ENCODE results near the gene EPB42.
A peak's percentile ranks its signal among the peaks of the same experiment; 100 is the strongest.
"Not testable (repeated sequence)": the region's sequence is repeated elsewhere in the genome, so short reads cannot be mapped to it uniquely, and the experiment has no call there.

The EPB42 gene

DNA sequence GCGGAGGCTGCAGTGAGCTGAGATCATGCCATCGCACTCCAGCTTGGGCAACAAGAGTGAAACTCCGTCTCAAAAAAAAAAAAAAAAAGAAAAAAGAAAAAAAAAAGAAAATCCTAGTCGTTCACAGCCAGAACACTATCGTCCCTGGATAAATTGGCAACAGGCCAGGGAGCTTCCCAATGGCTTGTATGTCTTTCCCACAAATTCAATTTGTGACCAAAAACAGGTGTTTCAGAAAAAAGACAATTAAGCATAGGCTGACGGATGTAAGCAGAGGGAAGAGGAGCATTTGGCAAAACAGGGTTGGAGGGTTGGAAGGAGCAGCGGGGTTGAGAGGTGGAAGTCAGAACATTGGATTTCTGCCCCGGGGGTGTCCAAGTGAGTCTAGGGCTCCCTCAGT lies 8.5 kb downstream of the EPB42 start:
- no peak for DNase-seq (ENCODE audit: low read depth)

DNA sequence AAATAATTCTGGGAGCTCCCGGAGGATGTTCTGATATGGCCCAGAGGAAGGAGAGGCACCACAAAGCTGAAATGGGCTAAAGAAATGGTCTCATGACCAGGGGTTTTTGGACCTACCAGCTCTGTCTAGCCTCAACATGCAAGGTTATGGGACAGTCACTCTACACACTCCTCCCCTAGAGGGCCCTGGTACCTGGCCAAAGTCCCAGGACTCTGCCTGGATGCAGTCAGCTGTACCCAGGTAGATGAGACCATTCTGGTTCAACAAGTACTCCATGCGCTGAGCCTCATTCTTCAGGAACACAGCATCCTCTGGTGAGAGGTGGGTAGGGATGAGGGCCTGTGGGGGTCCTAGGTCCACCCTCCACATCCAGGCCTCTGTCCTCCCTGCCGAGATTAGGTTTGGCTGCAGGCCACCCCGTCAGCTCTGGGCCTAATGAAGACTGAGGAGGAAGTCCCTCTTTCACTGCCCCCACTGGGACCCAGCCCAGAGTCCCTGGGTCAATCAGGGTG lies 9.5 kb downstream of the EPB42 start:
- DNase-seq (ENCODE audit: low read depth) = no peak

DNA sequence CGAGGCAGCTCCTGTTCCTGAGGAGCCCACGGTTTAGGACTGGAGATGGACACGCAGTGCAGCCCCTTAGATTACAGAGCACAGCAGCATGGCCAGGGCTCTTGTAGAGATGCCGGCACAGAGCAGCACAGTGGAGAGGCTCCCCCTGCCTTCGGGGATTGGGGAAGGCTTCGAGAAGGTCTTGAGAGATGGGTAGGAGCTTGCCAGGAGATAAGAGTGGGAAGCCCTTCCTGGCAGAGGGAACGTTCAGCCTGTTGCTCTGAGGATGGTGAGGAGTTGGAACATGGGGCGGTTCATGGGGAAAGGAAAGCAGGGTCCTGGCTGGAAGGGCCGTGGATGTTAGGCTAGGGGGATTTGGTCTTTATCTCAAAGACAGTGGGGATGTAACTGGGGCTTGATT lies 10.0 kb downstream of the EPB42 start:
- no peak for DNase-seq (ENCODE audit: low read depth)

DNA sequence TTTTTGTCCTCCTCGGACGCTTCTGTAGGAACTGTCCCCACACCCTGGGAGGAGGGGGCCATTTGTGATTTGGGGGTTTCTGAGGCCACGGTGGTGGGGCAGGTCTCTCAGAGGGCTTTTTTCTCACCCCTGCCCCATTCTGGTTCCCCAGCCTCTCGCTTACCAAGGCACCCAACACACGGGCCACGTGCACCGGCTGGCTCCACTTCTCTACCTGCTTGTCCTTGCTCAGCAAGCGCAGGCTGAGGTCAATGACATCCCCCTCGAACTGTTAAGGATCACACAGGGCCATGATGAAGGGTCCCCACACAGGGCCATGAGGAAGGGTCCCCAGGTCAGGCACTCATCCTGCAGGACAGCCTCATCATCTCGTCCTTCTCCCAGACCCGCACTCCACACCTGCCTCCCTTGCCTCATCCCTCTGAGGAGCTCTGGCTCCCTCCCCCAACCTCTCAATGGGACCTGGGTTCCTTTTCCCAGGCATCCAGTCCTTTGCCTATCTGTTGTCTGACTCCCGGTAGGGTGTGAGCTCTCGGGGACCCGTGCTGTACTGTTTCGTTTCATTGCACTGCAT lies 10.6 kb downstream of the EPB42 start:
- DNase-seq (ENCODE audit: low read depth) = no peak

DNA sequence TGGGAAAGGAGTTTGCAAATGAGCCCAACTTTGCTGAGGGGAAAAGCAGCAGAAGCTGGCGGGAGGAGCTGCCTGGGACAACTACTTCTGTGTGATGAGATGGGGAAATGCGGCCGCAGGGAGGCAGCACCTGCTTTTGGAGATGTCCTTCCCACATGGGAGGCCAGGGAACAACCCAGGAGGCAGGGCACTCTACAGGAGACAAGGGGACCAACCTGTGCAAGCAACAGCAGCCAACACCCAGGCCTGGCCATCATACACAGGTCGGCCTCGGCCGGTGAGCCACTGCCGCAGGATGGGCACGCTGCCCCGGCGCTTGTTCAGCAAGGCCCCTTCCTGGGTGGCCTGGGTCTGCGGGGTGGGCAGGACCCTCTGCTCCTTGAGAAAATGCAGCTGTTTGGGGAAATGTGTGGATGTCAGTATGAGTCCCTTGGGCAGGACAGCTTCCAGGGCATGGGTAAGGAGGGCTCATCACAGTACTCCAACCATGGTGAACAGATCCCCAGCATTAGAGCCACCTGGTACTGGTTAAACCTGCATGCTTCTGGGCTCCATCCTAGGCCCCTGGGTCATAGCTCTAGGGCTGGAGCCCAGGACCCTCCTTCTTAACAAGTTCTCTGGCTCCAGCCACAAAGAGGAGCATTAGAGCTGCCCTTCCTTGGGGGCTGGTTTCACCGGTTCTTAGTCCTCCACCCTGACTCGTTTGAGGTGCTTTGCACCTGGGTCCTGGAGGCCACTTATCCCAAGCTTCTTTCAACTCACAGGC lies 11.6 kb downstream of the EPB42 start:
- DNase-seq (ENCODE audit: low read depth) = no peak

DNA sequence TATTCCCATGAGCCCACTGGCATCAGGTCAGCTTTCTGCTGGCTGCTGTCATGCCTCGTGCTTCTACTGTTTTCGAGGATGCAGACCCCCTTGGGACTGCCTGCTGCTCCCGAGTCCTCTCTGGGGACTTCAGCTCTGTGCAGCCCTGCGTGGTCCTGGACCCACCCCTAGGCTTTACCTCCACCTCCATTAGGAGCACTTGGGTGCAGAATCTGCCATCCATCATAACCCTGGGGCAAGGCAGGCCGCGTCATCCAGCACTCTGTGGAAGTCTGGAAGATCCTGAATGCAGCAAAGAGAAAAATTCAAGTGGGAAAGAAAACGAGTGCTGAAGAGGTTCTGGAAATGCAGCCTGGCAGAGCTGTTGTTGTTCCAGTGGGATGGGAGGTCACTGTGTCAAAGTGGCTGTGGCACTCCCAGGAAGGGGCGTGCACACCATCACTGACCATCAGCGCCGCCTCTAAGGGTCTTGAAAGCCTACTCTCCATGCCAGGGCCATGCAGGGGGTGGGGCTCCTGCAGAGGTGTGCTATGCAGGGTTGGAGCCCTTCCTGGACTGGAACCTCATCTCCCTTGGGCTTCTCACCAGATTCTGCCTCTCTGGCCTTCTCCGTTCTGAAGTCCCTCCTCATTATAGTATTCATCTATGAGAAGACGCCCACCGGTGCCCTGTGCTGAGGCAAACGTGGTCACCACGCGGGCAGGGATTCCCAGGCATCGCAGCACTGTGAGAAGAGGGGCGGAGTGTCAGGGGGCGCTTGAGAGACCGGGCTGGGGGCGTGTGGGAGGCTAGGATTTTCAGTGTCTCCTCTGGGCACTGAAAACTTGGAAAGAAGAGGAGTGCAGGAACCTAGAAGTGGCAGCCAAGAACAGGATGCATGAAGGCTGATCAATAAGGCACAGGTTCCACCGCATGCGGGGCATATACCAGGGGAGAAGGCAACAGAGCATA lies 12.5 kb downstream of the EPB42 start:
- no peak for DNase-seq (ENCODE audit: low read depth)

DNA sequence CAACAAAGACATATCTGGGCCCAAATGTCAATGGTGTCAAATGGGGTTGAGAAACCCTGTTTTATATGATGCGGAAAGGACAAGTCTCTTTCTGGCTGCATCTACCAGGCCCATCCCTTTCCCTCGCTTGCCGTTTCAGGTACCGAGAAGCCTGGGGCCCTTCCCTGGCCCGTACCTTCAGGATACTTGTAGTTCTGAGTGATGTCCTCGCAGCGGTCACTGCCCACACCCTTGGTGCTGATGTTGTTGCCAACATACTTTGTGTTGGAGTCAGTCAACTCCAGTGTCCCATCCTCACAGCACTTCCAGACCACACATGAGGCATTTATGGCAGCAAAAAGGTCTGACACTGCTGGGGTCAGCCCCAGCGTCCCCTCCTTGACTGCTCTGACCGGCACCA lies 13.8 kb downstream of the EPB42 start:
- DNase-seq (ENCODE audit: low read depth) = no peak

DNA sequence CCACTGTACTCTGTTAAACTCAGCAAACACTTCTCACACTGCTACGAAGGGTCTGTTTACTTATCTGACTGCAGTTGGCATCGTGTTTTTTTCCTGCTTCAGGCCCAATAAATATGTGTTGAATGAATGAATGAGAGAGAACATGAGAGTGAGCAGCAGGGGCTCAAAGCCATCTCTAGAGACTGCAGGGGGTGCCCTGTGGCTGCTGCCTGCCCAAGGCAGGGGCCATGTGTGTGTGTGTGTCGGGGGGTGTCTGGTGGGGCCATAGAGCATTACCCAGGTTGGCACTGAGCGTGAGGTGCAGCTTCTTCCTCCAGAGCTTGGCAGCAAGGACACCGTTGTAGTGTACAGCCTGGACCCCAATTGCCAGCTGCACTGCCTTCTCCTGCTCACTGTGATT lies 14.8 kb downstream of the EPB42 start:
- DNase-seq (ENCODE audit: low read depth) = no peak

DNA sequence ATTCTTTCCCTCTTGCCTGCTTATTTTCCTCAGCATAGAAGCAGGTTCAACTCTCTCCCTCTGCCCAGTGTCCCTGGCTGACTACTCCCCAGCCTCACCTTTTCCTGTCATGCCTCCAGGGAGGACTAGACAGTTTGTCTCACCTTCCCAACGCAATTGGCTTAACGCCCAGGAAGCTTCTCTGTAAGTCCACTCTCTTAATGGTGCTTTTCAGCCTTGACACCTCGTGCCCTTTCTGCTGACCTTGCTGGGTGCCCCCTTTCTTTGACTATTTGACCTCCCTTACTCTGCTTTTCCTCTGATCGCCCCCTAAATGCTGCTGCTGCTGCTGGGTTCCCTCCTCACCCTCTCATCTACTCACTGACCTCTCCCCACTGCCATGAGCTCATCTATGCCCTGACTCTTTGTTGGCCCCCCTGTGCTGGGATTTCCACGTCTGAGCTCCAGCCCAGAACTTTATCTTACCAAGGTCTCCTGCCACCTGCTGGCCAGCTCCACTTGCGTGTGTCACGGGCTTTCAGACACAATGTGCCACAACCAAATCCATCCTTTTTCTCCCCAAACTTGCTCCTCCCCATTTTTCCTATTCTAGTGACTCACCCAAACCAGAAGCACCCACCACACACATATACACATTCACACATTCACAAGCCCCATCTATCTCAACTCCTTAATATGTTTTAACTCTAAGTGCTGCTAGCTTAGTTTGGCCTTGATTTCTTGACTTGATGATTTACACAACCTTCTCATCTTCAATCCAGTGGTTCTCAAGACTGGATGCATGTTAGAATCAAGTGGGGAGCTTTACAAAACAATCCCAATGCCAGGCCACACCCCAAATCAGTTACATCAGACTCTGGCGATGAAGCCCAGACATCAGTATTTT lies 16.6 kb downstream of the EPB42 start:
- peak; percentile 20 for DNase-seq (ENCODE audit: low read depth)

DNA sequence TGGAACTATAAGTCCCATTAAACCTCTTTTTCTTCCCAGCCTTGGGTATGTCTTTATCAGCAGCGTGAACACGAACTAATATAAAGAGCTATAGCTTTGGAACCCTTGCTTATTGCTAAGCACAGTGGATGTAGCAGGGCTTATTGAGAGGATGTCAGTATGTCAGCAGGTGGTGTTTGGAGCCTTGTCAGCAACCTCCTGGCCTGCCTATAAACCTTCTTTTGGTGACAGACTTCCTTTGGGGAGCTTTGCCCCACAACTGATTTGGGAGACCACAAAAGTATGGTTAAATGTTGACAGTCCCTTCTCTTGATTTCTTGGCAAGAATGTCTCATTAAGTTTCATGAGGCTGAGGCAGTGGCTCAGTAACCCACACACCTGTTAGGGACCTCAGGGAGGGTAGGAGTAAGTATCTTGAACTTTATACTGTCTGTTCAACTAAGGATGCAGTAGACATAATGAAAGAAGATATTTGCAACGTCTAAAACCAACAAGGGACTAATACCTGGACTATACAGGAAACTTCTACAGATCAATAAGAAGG lies 20.8 kb downstream of the EPB42 start:
- no peak for DNase-seq (ENCODE audit: low read depth)

DNA sequence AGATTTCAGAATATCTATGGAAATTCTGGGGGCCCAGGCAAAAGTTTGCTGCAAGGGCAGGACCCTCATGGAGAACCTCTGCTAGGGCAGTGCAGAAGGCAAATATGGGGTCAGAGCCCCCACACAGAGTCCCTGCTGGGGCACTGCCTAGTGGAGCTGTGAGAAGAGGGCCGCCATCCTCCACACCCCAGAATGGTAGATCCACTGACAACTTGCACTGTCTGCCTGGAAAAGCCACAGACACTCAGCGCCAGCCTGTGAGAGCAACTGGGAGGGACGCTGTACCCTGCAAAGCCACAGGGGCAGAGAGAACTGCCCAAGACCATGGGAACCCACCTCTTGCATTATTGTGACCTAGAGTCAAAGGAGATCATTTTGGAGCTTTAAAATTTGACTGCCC lies 21.8 kb downstream of the EPB42 start:
- DNase-seq (ENCODE audit: low read depth) = no peak

DNA sequence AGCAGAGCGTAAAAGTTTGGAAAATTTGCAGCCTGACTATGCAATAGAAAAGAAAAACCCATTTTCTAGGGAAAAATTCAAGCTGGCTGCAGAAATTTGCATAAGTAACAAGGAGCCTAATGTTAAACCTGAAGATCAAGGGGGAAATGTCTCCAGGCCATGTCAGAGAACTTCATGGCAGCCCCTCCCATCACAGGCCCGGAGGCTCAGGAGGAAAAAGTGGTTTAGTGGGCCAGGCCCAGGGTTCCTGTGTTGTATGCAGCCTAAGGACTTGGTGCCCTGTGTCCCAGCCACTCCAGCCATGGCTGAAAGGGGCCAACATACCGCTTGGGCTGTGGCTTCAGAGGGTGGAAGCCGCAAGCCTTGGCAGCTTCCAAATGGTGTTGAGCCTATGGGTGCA lies 22.3 kb downstream of the EPB42 start:
- not testable (repeated sequence) for DNase-seq (ENCODE audit: low read depth)

DNA sequence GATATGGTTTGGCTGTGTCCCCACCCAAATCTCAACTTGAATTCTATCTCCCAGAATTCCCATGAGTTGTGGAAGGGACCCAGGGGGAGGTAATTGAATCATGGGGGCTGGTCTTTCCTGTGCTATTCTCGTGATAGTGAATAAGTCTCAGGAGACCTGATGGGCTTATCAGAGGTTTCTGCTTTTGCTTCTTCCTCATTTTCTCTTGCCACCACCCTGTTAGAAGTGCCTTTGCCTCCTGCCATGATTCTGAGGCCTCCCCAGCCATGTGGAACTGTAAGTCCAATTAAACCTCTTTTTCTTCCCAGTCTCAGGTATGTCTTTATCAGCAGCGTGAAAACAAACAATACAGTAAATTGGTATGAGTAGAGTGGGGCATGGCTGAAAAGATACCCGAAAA lies 23.0 kb downstream of the EPB42 start:
- not testable (repeated sequence) for DNase-seq (ENCODE audit: low read depth)

DNA sequence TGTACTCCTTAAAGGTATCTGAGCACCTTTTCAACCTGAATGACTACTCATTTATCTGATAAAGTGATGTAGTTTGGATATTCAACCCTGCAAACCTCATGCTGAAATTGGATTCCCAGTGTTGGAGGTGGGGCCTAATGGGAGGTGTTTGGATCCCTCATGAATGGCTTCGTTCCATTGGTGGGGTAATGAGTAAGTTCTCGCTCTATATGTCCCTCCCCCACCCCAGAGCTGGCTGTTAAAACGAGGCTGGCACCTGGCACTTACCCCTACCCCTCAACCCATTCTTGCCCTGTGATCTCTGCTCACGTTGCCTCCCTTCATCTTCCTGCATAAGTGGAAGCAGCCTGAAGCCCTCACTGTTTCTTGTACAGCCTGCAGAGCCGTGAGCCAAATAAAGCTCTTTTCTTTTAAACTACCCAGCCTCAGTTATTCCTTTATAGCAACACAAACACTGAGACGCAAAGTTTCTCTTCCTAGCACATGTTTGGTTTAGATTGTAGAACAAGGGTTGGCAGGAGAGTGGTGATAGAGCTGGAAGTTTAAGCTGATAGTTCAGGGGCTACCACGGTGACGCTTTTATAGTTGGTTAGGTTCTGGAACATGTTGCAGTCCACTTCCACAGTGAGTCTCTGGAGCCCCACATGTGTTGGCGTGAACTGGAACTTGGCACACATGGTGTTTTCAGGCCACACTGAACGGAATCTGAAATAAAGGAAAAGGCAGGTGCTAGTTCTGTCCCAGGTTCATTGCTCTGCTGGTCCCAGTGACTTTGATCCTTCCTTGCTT lies 23.9 kb downstream of the EPB42 start:
- DNase-seq (ENCODE audit: low read depth) = no peak

DNA sequence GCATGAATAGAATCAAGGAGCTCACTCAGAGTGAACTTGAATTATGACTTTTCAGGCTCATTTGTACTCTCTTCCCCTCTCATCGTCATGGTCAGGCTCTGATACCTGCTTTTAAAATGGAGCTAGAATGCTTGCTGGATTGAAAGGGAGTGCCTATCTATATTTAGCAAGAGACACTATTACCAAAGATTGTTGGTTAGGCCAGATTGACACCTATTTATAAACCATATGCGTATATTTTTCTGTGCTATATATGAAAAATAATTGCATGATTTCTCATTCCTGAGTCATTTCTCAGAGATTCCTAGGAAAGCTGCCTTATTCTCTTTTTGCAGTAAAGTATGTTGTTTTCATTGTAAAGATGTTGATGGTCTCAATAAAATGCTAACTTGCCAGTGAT lies 26.0 kb downstream of the EPB42 start:
- DNase-seq (ENCODE audit: low read depth) = no peak

DNA sequence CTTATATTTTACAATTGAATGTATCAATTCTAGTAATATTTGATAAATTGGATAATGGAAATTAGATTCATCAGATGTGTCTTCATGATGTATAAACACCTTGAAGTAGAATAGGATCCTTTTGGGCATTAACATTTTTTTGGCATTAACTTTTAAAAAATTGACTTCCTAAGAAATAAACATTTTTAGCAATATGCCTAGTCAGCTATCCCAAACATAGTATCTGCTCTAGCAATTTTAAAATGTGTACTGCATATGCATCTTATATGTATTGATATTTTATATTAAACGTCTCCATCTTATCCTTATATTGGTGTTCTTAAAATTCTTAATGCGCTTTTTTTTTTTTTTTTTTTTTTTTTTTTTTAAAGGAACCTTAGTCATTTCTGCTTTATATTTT lies 27.1 kb downstream of the EPB42 start:
- no peak for DNase-seq (ENCODE audit: low read depth)

DNA sequence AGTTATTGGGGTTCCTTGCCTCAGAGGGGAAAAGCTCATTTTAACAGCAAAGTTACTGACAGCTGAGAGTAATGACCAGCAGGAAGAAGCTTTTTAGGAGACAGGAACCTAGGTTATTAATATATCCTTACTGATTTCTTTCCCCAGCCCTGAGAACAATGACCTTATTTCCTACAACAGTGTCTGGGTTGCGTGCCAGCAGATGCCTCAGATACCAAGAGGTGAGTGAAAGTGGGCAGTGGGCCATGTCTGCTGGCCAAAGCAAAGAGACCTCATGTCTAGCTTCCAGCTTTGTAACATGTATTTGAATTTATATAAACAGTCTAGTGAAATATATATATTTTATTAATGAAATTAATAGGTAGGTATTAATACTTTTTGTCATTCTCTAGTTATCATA lies 30.6 kb downstream of the EPB42 start:
- no peak for DNase-seq (ENCODE audit: low read depth)

DNA sequence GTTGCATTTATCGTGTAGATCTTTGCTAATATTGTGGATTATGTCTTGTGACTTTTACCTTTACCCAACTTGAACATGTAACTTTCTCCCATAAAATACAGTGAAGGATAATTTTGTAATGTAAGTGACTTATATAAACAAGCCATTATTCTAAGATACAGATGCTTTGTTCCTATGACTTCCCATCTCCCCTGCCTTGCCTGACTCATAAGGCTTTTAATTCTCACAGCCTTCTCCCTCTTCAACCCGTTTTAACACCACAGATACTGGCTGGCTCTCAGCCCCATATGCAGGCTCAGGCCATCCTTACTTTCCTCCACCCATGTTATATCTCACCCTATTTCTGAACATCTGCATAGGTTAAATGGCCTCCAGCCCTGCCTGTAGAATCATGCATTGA lies 31.5 kb downstream of the EPB42 start:
- no peak for DNase-seq (ENCODE audit: low read depth)

DNA sequence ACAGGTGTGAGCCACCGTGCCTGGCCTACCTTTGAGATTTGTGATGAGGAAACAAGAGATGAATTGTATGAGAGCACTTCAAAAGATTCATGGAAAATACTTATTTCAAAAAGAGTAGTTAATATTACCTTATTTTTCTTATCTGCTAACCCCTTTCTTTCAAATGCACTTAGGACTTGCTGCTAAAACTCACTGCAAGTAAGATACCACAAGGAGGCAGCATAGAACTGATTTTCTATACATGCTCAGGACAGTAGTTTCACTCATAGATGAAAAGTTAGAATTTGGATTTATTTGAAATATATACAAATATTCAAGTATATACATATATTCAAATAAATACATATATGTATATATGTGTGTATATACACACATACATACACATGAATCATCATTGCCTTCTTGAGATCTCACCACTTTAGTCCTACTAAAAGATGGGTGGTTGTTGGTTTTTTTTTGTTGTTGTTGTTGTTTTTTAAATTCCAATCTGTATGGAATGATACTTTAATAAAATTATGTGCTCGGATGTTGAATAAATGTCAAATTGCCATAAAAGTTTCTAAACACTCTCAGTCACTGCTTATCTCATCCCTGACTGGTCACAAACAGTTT lies 33.2 kb downstream of the EPB42 start:
- no peak for DNase-seq (ENCODE audit: low read depth)

DNA sequence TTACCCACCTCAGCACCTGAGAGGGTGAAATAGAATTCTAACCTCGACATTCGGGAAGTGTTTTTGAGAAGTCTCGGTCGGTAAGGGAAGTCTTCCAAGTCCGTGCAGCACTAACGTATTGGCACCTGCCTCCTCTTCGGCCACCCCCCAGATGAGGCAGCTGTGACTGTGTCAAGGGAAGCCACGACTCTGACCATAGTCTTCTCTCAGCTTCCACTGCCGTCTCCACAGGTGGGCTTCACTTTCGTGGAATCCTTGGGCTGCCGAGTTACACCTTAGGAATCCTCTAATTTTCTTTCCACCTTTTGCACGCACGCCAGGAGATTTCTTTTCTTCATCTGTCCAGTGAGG lies 34.8 kb downstream of the EPB42 start:
- DNase-seq (ENCODE audit: low read depth) = no peak
